ENCODE measurements around the gene ESRRB. TPM values are rescaled to one million over a fixed set of nuclear protein-coding genes. Genes with fewer than 3 reads are reported as not detected.

Gene ESRRB
- polyA plus RNA-seq, 1 experiment, result not detected

DNA sequence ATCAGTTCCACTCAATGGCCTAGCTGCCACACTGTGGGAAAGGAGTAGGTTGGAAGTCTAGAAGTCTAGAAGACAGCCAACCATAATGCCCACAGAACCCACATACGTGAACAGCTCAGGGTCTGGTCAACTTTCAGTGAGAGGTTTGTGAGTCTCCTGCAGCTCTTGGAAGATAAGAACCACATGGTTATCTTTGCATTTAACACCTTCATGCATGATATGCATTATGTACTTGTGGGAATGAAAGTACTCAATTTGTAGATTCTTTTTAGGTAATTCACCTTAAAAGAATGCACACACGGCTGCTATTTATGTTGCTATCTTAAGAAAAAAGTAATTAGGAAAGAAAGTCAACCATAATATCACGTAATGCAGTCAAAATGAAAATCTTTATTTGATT is 126.7 kb downstream of the ESRRB start:
- no peak for DNase-seq (ENCODE audit: low read depth, low spot score)
- no peaks in the 10 kb centered on the region for H3K9me3 ChIP-seq (ENCODE audit: control insufficient read depth, insufficient read depth, low read length)
- H3K27me3 ChIP-seq (ENCODE audit: control insufficient read depth, insufficient read depth, low read length), result no peaks in the 10 kb centered on the region
- ChIA-PET CTCF (interaction anchor here (0.6 kb wide), 1 partner anchor 57 kb away, joined by 3 read pairs; no protein-coding TSS in a partner anchor), POLR2A (no interaction called here)
- H3K27ac ChIP-seq (ENCODE audit: low read depth, low read length), result no peak overlapping the region
- TF ChIP-seq, protein P1, sequence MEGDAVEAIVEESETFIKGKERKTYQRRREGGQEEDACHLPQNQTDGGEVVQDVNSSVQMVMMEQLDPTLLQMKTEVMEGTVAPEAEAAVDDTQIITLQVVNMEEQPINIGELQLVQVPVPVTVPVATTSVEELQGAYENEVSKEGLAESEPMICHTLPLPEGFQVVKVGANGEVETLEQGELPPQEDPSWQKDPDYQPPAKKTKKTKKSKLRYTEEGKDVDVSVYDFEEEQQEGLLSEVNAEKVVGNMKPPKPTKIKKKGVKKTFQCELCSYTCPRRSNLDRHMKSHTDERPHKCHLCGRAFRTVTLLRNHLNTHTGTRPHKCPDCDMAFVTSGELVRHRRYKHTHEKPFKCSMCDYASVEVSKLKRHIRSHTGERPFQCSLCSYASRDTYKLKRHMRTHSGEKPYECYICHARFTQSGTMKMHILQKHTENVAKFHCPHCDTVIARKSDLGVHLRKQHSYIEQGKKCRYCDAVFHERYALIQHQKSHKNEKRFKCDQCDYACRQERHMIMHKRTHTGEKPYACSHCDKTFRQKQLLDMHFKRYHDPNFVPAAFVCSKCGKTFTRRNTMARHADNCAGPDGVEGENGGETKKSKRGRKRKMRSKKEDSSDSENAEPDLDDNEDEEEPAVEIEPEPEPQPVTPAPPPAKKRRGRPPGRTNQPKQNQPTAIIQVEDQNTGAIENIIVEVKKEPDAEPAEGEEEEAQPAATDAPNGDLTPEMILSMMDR (IDR thresholded peaks at IDR 0.05; ENCODE audit: low read depth, low read length), result no peak
- H3K4me3 ChIP-seq (ENCODE audit: low read depth, low read length), result no peak overlapping the region

DNA sequence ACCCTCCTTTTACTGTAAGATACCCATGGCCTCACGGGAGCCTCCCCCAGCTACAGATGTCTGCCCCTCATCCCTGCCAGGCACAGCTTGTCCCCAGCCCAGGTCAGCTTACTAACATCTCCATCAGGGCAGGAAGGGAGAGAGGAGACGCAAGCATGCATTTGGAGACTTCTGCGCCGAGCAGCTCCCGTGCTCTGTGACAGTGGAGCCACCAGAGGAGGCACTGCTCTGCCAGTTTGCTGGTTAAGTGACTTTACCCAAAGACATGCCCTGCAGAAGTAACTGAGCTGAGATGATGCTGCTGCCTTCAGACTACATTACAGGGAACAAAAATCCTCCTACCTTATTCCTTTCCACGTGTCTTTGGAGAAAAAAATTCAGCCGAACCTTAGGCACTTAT is 133.4 kb downstream of the ESRRB start:
- no peak for DNase-seq (ENCODE audit: low read depth, low spot score)
- Histone ChIP-seq H3K27me3 (ENCODE audit: control insufficient read depth, insufficient read depth, low read length) (peaks cover 3% of the 10 kb centered on the region), H3K9me3 (ENCODE audit: control insufficient read depth, insufficient read depth, low read length) (no peaks in the 10 kb centered on the region), H3K27ac (ENCODE audit: low read depth, low read length) (no peak overlapping the region), H3K4me3 (ENCODE audit: low read depth, low read length) (no peak overlapping the region)
- ChIA-PET POLR2A (no interaction called here), CTCF (no interaction called here)
- TF ChIP-seq, protein P1 (IDR thresholded peaks at IDR 0.05; ENCODE audit: low read depth, low read length), result no peak

DNA sequence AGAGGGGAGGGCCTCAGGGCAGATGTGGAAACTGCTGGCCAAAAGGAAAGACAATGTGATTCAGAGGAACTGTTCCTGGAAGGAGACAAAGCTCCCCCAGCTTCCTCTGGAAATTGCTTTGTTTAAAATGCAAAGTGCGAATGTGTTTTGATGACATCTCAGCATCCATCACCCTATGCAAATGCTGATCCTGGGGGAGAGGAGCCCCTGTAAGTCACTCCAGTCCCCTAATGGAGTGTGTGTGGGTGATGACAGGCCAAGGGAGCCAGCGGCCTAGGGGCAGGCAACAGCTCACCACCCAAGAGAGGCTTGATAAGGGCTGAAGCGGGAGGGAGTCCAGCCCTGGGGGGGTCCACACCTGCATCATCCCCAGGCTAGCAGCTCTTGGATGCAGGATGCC is 134.2 kb downstream of the ESRRB start:
- DNase-seq (ENCODE audit: low read depth, low spot score), result no peak
- ChIA-PET CTCF (no interaction called here), POLR2A (no interaction called here)
- TF ChIP-seq, protein P1 (IDR thresholded peaks at IDR 0.05; ENCODE audit: low read depth, low read length), result no peak
- Histone ChIP-seq H3K4me3 (ENCODE audit: low read depth, low read length) (no peak overlapping the region), H3K27ac (ENCODE audit: low read depth, low read length) (no peak overlapping the region), H3K27me3 (ENCODE audit: control insufficient read depth, insufficient read depth, low read length) (peaks cover 3% of the 10 kb centered on the region), H3K9me3 (ENCODE audit: control insufficient read depth, insufficient read depth, low read length) (no peaks in the 10 kb centered on the region)

DNA sequence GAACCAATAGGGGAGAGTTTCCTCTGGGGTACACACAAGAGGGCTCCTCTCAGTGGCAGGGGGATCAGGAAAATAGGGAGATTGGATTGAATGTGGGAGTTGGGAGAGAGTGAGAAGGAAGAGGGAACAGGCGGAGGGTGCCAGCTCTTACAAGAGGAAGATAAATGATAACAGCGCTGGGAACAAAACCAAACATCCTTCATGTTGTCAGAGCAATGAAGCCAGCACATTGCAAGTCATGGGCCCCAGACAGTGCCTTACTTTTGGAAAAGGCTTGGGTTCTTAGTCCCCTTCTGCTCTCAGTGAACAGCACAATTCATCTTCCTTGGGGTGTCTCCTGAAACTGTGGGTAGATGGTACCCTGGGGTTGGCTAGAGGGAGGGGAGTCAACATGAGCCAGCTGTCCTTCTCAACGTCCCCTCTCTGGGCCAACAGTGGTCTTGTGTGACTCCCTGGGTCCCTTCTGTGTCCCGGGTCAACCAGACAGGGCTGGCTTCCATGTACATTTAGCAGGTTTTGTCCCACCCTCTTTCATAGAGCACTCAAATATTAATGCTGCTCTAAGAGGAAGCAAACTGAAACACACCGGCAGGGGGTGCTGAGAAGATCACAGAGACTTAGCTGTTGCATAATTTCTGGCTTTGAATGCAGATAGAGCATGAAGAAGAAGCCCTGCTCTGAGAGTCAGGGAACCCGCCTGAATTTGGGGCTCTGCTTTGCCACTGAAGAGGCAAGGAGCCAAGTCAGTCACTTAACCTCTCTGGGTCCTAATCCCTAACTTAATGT is 138.5 kb downstream of the ESRRB start:
- ChIA-PET POLR2A (no interaction called here), CTCF (interaction anchor here (3.1 kb wide), 1 partner anchor 133 kb away, joined by 11 read pairs; no protein-coding TSS in a partner anchor)
- no peak overlapping the region for H3K4me3 ChIP-seq (ENCODE audit: low read depth, low read length)

DNA sequence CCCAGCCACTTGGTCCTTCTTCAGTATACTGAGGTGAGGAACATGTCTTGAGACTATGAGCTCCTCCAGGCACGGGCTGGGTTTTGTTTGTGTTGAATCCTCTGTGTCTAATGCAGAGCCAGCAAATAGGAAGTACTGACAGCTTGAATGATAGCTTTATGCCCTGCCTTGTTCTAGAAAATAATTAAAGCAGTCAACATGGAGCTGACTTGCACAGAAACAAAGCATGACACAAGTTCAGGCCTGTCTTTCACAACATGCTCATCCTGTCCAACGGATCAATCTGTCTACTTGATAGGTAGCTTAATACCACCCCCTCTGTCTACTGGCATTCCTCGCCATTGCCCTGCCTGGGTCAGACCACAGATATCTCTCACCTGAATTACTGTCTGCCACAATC is 140.9 kb downstream of the ESRRB start:
- ChIA-PET POLR2A (no interaction called here), CTCF (no interaction called here)
- no peaks in the 10 kb centered on the region for H3K27me3 ChIP-seq (ENCODE audit: control insufficient read depth, insufficient read depth, low read length)
- no peak overlapping the region for H3K4me3 ChIP-seq (ENCODE audit: low read depth, low read length)
- no peak for DNase-seq (ENCODE audit: low read depth, low spot score)
- H3K9me3 ChIP-seq (ENCODE audit: control insufficient read depth, insufficient read depth, low read length), result no peaks in the 10 kb centered on the region
- H3K27ac ChIP-seq (ENCODE audit: low read depth, low read length), result no peak overlapping the region
- TF ChIP-seq, protein P1 (IDR thresholded peaks at IDR 0.05; ENCODE audit: low read depth, low read length), result no peak

More for the DNA sequence above, 138.5 kb downstream of the ESRRB start:
- TF ChIP-seq, protein P1 (IDR thresholded peaks at IDR 0.05; ENCODE audit: low read depth, low read length), result peak; percentile 32; the same call in 1 of the 2 replicates
- Histone ChIP-seq H3K27me3 (ENCODE audit: control insufficient read depth, insufficient read depth, low read length) (peaks cover 3% of the 10 kb centered on the region), H3K27ac (ENCODE audit: low read depth, low read length) (no peak overlapping the region), H3K9me3 (ENCODE audit: control insufficient read depth, insufficient read depth, low read length) (no peaks in the 10 kb centered on the region)
- DNase-seq (ENCODE audit: low read depth, low spot score), result no peak
